GM10266 (cell line): ENCODE results near the gene MYO1E.
"Not testable (repeated sequence)": the region's sequence is repeated elsewhere in the genome, so short reads cannot be mapped to it uniquely, and the experiment has no call there.

ENCODE experiments used
- DNase-seq: peaks from one replicate; pipeline ENCODE4 v3.0.0; 2012; ENCODE audit errors: extremely low spot score
- TF ChIP-seq, protein P1 (sequence below): IDR thresholded peaks from 2 replicates; pipeline ENCODE4 v1.5.1; 2012; ENCODE audit warnings: mild to moderate bottlenecking, low read depth; ENCODE audit not compliant: control insufficient read depth, insufficient read depth; ENCODE audit errors: missing control alignments

MYO1E gene

DNA sequence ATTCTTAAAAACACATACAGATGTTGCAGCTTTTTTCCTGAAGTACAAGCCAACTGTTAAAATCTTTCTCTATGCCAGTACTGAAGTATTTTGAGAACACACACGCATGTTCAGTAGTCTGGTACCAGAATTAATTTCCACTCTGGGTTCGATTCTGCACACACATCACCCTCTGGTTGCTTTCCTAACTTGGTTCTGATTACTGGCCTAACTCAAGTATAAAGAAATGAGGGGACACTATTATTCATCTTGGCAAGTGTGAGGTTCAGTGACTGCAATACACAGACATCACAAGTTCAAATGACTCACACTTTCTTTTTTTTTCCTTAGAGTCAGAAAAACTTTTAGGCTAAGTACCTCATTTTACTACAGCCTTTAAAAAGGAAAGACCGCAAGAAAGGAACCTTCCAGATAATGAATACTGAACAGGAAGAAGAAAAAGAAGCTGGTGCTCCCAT lies 203.4 kb downstream of the MYO1E start:
- TF ChIP-seq, protein P1, sequence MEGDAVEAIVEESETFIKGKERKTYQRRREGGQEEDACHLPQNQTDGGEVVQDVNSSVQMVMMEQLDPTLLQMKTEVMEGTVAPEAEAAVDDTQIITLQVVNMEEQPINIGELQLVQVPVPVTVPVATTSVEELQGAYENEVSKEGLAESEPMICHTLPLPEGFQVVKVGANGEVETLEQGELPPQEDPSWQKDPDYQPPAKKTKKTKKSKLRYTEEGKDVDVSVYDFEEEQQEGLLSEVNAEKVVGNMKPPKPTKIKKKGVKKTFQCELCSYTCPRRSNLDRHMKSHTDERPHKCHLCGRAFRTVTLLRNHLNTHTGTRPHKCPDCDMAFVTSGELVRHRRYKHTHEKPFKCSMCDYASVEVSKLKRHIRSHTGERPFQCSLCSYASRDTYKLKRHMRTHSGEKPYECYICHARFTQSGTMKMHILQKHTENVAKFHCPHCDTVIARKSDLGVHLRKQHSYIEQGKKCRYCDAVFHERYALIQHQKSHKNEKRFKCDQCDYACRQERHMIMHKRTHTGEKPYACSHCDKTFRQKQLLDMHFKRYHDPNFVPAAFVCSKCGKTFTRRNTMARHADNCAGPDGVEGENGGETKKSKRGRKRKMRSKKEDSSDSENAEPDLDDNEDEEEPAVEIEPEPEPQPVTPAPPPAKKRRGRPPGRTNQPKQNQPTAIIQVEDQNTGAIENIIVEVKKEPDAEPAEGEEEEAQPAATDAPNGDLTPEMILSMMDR: no peak
- no peak for DNase-seq

- no peak for DNase-seq
- TF ChIP-seq, protein P1: no peak
These were observed 204.1 kb downstream of the MYO1E start for GRCh38 chr15:59168536-59168935.

GRCh38 chr15:59166601-59167265 lies 205.9 kb downstream of the MYO1E start:
- no peak for DNase-seq
- TF ChIP-seq, protein P1: no peak

DNA sequence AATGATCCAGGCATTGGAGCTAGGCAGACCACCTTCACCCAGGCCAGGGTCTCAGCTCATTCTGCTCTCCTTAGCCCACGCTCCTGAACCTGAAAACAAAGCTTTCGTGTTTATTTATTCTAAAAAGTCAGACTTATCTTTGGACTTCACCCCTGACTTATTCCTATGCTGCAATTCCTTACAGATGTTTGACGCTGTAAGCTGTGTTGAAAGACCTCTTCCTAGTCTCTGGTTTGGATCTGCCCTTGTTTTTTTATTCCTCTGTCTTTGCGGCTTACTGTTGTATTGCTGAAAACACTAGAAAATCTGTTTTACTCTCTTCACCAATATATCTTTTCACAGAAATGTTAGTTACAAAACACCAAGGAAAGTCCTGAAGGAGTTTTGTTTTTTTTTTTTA lies 206.5 kb downstream of the MYO1E start:
- DNase-seq: no peak
- TF ChIP-seq, protein P1: no peak

- no peak for DNase-seq
These were observed 206.9 kb downstream of the MYO1E start for GRCh38 chr15:59165726-59166125.

GRCh38 chr15:59162080-59162479 lies 210.6 kb downstream of the MYO1E start:
- not testable (repeated sequence) for DNase-seq

More at GRCh38 chr15:59165726-59166125, 206.9 kb downstream of the MYO1E start:
- TF ChIP-seq, protein P1: no peak

DNA sequence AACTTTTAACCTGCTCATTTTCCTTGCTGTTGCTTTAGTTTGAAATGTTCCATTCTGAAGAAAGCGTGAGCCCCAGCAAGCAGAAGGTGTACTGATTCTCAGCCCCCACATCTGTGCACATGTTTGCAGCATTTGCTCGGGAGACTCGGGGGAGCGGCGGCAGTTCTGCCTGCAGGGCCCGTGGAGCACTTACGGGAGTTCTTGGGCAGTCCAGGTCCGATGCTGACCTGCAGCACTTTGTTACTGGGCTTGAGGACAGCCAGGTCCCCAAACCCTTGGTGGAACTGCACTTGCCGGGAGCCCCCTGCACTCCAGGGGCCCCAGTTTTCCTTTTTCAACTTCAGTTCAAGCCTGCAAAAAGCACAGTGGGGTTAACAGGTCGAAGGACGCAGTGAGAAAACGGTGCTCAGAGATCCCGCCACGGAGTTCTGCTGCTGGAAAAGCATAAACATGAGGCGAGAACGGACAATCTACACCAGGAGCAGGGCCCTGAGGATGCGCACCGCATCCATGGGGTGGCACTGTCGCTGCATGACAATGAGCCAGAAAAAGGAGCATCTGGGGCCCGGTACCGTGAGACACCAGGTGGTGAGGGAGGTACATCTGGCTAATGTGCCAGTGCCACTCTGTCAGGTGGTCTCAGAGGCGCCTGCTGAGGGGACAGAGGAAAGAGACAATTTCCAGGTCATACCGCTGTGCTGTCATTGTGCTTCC lies 211.6 kb downstream of the MYO1E start:
- TF ChIP-seq, protein P1: peak; percentile 21
- DNase-seq: no peak
